Ramos (cell line): ENCODE data around the gene NFE2.

Source experiments
- in situ Hi-C: fragments of 300-500 bp; cut with MboI; formaldehyde crosslinking; loops from one replicate; pipeline ENCODE4 v1.14.3; 2022; ENCODE audit warnings: low sequenced_read_pairs; ENCODE audit not compliant: unreplicated experiment

NFE2 gene

GRCh38 chr12:54259194-54260011 is 41.4 kb downstream of the NFE2 start:
- in situ Hi-C loops = no loop called here

- in situ Hi-C loops = no loop called here
These were observed 42.6 kb downstream of the NFE2 start for GRCh38 chr12:54258201-54258681.

- in situ Hi-C loops = no loop called here
These were observed 43.5 kb downstream of the NFE2 start for GRCh38 chr12:54257332-54257731.

GRCh38 chr12:54253240-54253639 is 47.6 kb downstream of the NFE2 start:
- in situ Hi-C loops = no loop called here

GRCh38 chr12:54251667-54252284 is 49.0 kb downstream of the NFE2 start:
- in situ Hi-C loops = no loop called here

GRCh38 chr12:54249489-54249888 is 51.3 kb downstream of the NFE2 start:
- in situ Hi-C loops = no loop called here

GRCh38 chr12:54246011-54246641 is 54.7 kb downstream of the NFE2 start:
- in situ Hi-C loops = no loop called here
